ENCODE results near the gene PET100. TPM values are rescaled to one million over a fixed set of nuclear protein-coding genes. Genes with fewer than 3 reads are reported as not detected.

Gene PET100
- total RNA-seq, 1 donor from 2014 or later = 93.2 TPM

DNA sequence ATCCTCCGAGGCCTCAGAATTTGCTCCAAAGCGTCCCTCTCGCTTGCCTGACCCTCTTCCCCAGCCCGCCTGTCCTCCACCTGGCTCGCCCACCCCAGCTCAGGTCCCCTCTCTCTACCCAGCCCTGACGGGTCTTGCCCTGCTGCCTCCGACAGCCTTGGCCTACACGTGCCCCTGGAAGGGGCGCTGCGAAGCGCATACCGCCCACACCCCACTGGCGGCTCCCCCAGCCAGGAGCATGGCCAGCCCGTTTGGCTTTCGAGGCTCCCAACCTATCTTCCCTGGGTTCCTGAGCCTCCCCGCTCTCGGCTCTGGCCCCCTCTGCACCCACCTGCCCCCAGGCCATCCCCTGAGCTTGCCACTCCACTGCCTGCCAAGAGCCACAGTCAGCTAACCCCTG is 4.8 kb upstream of the PET100 start:
- Histone ChIP-seq H3K4me3 (no peak overlapping the region), H3K27ac (no peak overlapping the region), H3K36me3 (peaks cover 72% of the 10 kb centered on the region), H3K9me3 (no peaks in the 10 kb centered on the region), H3K4me1 (peaks cover 8% of the 10 kb centered on the region), H3K27me3 (no peaks in the 10 kb centered on the region)
- TF ChIP-seq, protein P1, sequence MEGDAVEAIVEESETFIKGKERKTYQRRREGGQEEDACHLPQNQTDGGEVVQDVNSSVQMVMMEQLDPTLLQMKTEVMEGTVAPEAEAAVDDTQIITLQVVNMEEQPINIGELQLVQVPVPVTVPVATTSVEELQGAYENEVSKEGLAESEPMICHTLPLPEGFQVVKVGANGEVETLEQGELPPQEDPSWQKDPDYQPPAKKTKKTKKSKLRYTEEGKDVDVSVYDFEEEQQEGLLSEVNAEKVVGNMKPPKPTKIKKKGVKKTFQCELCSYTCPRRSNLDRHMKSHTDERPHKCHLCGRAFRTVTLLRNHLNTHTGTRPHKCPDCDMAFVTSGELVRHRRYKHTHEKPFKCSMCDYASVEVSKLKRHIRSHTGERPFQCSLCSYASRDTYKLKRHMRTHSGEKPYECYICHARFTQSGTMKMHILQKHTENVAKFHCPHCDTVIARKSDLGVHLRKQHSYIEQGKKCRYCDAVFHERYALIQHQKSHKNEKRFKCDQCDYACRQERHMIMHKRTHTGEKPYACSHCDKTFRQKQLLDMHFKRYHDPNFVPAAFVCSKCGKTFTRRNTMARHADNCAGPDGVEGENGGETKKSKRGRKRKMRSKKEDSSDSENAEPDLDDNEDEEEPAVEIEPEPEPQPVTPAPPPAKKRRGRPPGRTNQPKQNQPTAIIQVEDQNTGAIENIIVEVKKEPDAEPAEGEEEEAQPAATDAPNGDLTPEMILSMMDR (IDR thresholded peaks at IDR 0.05) = no peak
- intact Hi-C loops (cut with DNase I) = no loop called here
- DNase-seq (no peak), ATAC-seq (no peak)

DNA sequence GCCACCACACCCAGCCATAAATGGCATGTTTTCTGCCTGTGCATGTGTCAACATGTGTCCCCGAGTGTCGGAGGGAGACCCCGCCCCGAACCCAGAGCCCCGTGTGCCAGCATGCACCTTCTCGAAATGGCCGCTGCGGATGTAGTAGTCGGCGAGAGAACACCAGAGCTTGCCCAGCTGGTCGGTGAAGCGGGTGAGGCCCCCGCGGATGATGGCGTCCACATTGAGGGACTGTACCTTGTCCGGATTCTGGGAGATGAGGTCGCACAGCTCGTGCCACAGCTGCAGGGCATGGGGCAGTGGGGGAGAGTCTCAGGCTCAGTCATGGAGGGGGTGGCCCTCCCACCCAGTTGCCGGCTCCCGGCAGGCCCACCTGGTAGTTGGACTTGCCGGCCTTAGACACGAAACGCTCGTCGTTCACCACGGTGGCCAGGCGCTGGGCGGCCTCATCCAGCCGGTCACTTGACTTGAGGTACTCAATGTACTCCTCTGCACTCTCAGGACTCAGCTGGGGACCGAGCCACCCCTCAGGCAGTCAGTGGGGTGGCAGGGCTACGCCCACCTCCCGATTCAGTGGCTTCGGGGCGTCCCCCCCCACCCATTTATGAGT is 3.7 kb upstream of the PET100 start:
- TF ChIP-seq, protein P1 (IDR thresholded peaks at IDR 0.05) = no peak
- DNase-seq (peak; percentile 64), ATAC-seq (no peak)
- H3K36me3 ChIP-seq = peaks cover 61% of the 10 kb centered on the region
- peaks cover 16% of the 10 kb centered on the region for H3K4me1 ChIP-seq
- intact Hi-C loops (cut with DNase I) = no loop called here
- H3K4me3 ChIP-seq = no peak overlapping the region
- no peaks in the 10 kb centered on the region for H3K9me3 ChIP-seq
- no peak overlapping the region for H3K27ac ChIP-seq
- H3K27me3 ChIP-seq = no peaks in the 10 kb centered on the region

DNA sequence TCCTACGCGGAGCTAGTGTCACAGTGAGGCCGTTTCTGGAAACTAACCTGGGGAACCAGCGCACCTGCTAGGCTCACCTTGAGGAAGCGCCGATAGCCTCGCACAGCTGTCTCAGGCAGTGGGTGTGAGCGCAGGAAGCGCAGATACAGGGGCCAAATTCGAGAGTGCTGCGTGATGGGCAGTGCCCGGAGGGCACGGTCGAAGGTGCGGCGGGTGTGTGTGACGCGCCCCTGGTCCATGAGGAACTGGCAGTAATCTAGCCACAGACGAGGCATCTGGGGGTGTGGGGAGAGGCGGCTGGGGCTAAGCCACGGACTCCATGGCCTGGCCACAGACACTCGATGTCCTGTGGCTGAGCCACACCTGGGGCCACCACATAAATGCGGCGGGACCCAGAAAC is 2.4 kb upstream of the PET100 start:
- DNase-seq = no peak
- no peak for ATAC-seq
- H3K36me3 ChIP-seq = peaks cover 52% of the 10 kb centered on the region
- H3K9me3 ChIP-seq = no peaks in the 10 kb centered on the region
- intact Hi-C loops (cut with DNase I) = no loop called here
- H3K27ac ChIP-seq = no peak overlapping the region
- no peaks in the 10 kb centered on the region for H3K27me3 ChIP-seq
- TF ChIP-seq, protein P1 (IDR thresholded peaks at IDR 0.05) = no peak
- H3K4me3 ChIP-seq = no peak overlapping the region
- H3K4me1 ChIP-seq = peaks cover 18% of the 10 kb centered on the region

DNA sequence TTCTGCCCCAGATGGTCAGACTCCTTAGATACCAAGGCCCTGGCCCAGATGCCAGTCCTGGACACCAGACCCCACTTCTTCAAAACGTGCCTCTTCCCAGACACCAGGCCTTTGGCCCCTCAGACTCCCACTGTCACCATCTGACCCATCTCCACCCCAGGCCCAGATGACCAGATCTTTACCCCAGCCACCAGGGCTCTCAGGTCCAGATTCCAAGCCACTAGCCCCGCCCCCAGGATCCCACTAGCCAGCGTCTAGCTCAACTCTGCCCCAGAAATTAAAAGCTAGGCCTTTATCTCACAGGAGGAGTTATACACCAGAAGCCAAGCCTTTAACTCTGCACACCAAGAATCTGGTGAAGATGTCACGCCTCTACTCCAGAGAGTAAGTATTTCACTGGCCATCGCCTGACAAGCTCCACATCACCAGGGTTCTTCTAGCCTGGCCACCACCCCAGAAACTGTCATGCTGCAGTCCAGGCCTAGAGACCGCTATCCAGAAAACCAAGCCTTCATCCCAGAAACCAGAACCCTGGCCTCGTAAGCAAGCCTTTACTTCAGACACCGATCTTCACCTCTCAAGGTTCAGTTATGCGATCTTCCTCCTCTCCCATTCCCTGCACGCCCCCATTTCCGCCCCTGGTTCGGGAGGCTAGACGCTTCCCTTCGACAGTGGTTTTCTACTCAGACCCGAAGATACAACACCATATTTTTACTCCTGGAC is 843 bp upstream of the PET100 start:
- TF ChIP-seq, protein P1 (IDR thresholded peaks at IDR 0.05) = no peak
- ATAC-seq = no peak
- no peaks in the 10 kb centered on the region for H3K9me3 ChIP-seq
- peaks cover 18% of the 10 kb centered on the region for H3K4me1 ChIP-seq
- no peaks in the 10 kb centered on the region for H3K27me3 ChIP-seq
- H3K4me3 ChIP-seq = peak overlapping the region; percentile 82
- H3K36me3 ChIP-seq = peaks cover 39% of the 10 kb centered on the region
- no peak for DNase-seq
- intact Hi-C loops (cut with DNase I) = no loop called here
- H3K27ac ChIP-seq = peak overlapping the region; percentile 82

DNA sequence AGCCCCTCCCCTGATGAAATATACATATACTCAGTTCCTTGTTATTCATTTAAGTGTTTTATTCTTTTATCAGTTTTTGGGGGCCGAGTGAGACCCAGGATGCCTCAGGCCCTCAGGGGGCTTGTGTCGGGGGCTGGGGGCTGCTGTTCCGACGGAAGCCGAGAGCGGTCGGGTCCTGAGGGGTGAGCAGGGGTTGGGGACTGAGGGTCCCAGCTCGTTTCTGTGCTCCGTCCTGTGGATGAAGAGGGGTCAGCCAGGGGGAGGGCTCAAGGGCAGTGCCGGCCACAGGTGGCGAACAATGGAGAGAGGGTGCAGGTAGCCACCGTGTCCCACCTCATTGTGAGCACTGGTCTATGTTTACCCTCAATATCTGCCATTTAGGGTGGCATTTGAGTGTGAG is 2.0 kb downstream of the PET100 start:
- intact Hi-C loops (cut with DNase I) = no loop called here
- DNase-seq = no peak
- no peak for ATAC-seq
- H3K4me3 ChIP-seq = no peak overlapping the region
- TF ChIP-seq, protein P1 (IDR thresholded peaks at IDR 0.05) = no peak
- H3K27me3 ChIP-seq = no peaks in the 10 kb centered on the region
- H3K4me1 ChIP-seq = peaks cover 18% of the 10 kb centered on the region
- H3K27ac ChIP-seq = no peak overlapping the region
- H3K36me3 ChIP-seq = peaks cover 14% of the 10 kb centered on the region
- H3K9me3 ChIP-seq = no peaks in the 10 kb centered on the region
